Measurements from ENCODE around the gene RBM8A. TPM values are rescaled to one million over a fixed set of nuclear protein-coding genes. Genes with fewer than 3 reads are reported as not detected.

RBM8A gene
- total RNA-seq, result 100 to 1,000 TPM; 293 to 330 TPM

DNA sequence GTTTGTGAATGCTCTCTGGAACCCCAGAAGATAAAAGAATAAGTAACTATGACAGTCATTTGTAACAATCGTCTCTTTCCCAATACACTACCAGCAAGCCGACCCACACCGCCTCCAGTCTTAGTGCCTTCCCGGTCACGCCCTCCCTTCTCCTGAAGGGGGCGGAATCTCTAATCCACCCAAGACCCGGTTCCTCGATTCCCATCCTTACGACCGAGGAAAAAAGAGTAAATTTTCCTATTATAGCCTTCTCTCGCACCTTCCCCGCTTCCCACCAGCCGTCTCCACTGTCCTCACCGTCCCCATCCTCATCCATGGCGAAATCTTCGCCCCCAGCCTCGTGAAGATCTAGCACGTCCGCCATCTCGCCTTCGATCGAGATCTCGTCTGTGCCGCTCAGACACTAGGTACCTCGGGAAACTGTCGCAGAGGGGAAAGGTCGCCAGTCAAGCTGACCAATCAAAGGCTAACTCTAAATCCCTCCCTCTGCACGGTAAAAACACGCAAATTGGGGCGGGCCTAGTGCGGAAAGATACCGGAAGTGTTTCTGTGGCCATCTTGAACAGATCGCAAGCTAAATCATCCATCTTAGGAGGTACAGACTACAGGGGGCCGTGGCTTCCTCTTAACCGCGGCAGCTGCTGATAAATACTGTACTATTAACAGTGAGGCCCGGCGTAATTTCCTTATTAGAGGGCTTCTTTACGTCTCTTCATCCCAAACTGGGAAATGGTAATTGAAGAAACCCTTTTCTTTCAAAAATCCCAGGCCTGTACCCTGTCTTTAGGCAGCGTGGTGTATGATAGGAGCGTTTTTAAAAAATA lies at the start of gene RBM8A:
RBM8A (minus strand) TSS at position 422 of the 824 bp plus-strand sequence; CDS start at position 364, 58 bp downstream.
- no peaks in the 10 kb centered on the region for H3K27me3 Mint-ChIP-seq
- intact Hi-C loops (cut with DNase I, micrococcal nuclease), result loop anchor here (1.0 to 5.0 kb wide), 12 partner anchors 9 to 110 kb away; partner anchors contain the start of genes ANKRD34A (in 2 of the 2), PEX11B (in 2 of the 2), PIAS3 (in 2 of the 2) and POLR3GL (in 2 of the 2)
- H3K4me1 Mint-ChIP-seq, result peaks cover 28% of the 10 kb centered on the region
- H3K9me3 Mint-ChIP-seq (ENCODE audit: low read depth), result no peaks in the 10 kb centered on the region
- ATAC-seq (peak; percentile 97), DNase-seq (peak; percentile 96)
- H3K27ac Mint-ChIP-seq, result no peak within 1 kb of the TSS
- ChIA-PET CTCF (interaction anchor here (0.6 to 2.3 kb wide), 20 partner anchors 9 to 237 kb away, joined by 3 to 17 read pairs (median 4); partner anchors contain the start of genes ANKRD34A, ITGA10, LIX1L and PEX11B), POLR2A (interaction anchor here (0.8 to 5.3 kb wide), 13 partner anchors 9 to 124 kb away, joined by 3 to 43 read pairs (median 8); partner anchors contain the start of genes ANKRD34A, LIX1L, PEX11B and PIAS3)
- peaks cover 17% of the 10 kb centered on the region for H3K36me3 Mint-ChIP-seq (ENCODE audit: low read depth)
- H3K4me3 Mint-ChIP-seq, result no peak within 1 kb of the TSS

GRCh38 chr1:145977016-145977415 lies 49.7 kb upstream of the RBM8A start:
- no peaks in the 10 kb centered on the region for H3K9me3 Mint-ChIP-seq (ENCODE audit: low read depth)
- ATAC-seq, result no peak
- H3K27me3 Mint-ChIP-seq, result no peaks in the 10 kb centered on the region
- no peak overlapping the region for H3K4me3 Mint-ChIP-seq
- POLR2A ChIA-PET, result interaction anchor here (0.7 to 4.5 kb wide), 4 partner anchors 11 to 75 kb away, joined by 3 to 37 read pairs (median 4); partner anchors contain the start of genes ANKRD34A and POLR3GL
- CTCF ChIA-PET, result interaction anchor here (0.6 to 9.2 kb wide), 18 partner anchors 8 to 278 kb away, joined by 3 to 161 read pairs (median 6); partner anchors contain the start of genes ANKRD34A, ANKRD35, LIX1L and POLR3GL
- intact Hi-C loops (cut with DNase I, micrococcal nuclease), result loop anchor here (1.0 kb wide), 2 partner anchors 30 to 31 kb away; no protein-coding TSS in a partner anchor
- H3K4me1 Mint-ChIP-seq, result peaks cover 12% of the 10 kb centered on the region
- no peak for DNase-seq
- H3K36me3 Mint-ChIP-seq (ENCODE audit: low read depth), result no peaks in the 10 kb centered on the region
- H3K27ac Mint-ChIP-seq, result no peak overlapping the region

GRCh38 chr1:145975216-145975615 lies 47.9 kb upstream of the RBM8A start:
- Mint-ChIP-seq H3K4me3 (no peak overlapping the region), H3K27me3 (no peaks in the 10 kb centered on the region), H3K27ac (peak overlapping the region; percentile 63), H3K36me3 (ENCODE audit: low read depth) (no peaks in the 10 kb centered on the region), H3K4me1 (peaks cover 14% of the 10 kb centered on the region), H3K9me3 (ENCODE audit: low read depth) (no peaks in the 10 kb centered on the region)
- intact Hi-C loops (cut with DNase I, micrococcal nuclease), result no loop called here
- ChIA-PET POLR2A (no interaction called here), CTCF (interaction anchor here (1.1 kb wide), 1 partner anchor 38 kb away, joined by 3 read pairs; no protein-coding TSS in a partner anchor)
- DNase-seq (no peak), ATAC-seq (no peak)

- POLR2A ChIA-PET, result no interaction called here
These were observed 47.4 kb upstream of the RBM8A start for GRCh38 chr1:145974721-145975120.

GRCh38 chr1:145972580-145972979 lies 45.3 kb upstream of the RBM8A start:
- DNase-seq, result no peak
- H3K36me3 Mint-ChIP-seq (ENCODE audit: low read depth), result peaks cover 4% of the 10 kb centered on the region
- H3K4me1 Mint-ChIP-seq, result peaks cover 16% of the 10 kb centered on the region
- no peak overlapping the region for H3K27ac Mint-ChIP-seq
- ChIA-PET POLR2A (interaction anchor here (1.4 kb wide), 1 partner anchor 9 kb away, joined by 5 read pairs; the partner anchor contains the start of genes ANKRD34A and POLR3GL), CTCF (interaction anchor here (1.3 to 1.9 kb wide), 2 partner anchors 36 to 40 kb away, joined by 4 to 5 read pairs; no protein-coding TSS in a partner anchor)
- no peak for ATAC-seq
- H3K27me3 Mint-ChIP-seq, result no peaks in the 10 kb centered on the region
- no peak overlapping the region for H3K4me3 Mint-ChIP-seq
- peaks cover 3% of the 10 kb centered on the region for H3K9me3 Mint-ChIP-seq (ENCODE audit: low read depth)
- intact Hi-C loops (cut with DNase I, micrococcal nuclease), result no loop called here

More at GRCh38 chr1:145974721-145975120, 47.4 kb upstream of the RBM8A start:
- Mint-ChIP-seq H3K36me3 (ENCODE audit: low read depth) (no peaks in the 10 kb centered on the region), H3K27me3 (no peaks in the 10 kb centered on the region), H3K9me3 (ENCODE audit: low read depth) (no peaks in the 10 kb centered on the region), H3K27ac (peak overlapping the region; percentile 63), H3K4me1 (peaks cover 16% of the 10 kb centered on the region), H3K4me3 (no peak overlapping the region)
- no peak for ATAC-seq
- no peak for DNase-seq
- CTCF ChIA-PET, result no interaction called here
- intact Hi-C loops (cut with DNase I, micrococcal nuclease), result loop anchor here in 1 of 2 experiments (1.0 kb wide), 1 partner anchor 81 kb away; no protein-coding TSS in a partner anchor

GRCh38 chr1:145967288-145967687 lies 40.0 kb upstream of the RBM8A start:
- Mint-ChIP-seq H3K27ac (no peak overlapping the region), H3K4me1 (peaks cover 25% of the 10 kb centered on the region), H3K4me3 (no peak overlapping the region), H3K27me3 (no peaks in the 10 kb centered on the region), H3K36me3 (ENCODE audit: low read depth) (peaks cover 11% of the 10 kb centered on the region), H3K9me3 (ENCODE audit: low read depth) (peaks cover 10% of the 10 kb centered on the region)
- ChIA-PET POLR2A (interaction anchor here (0.5 to 0.6 kb wide), 2 partner anchors 29 to 44 kb away, joined by 4 to 5 read pairs; partner anchors contain the start of gene TXNIP), CTCF (interaction anchor here (0.8 to 6.1 kb wide), 5 partner anchors 10 to 30 kb away, joined by 3 to 46 read pairs (median 5); no protein-coding TSS in a partner anchor)
- intact Hi-C loops (cut with DNase I, micrococcal nuclease), result no loop called here
- DNase-seq, result no peak
- no peak for ATAC-seq

DNA sequence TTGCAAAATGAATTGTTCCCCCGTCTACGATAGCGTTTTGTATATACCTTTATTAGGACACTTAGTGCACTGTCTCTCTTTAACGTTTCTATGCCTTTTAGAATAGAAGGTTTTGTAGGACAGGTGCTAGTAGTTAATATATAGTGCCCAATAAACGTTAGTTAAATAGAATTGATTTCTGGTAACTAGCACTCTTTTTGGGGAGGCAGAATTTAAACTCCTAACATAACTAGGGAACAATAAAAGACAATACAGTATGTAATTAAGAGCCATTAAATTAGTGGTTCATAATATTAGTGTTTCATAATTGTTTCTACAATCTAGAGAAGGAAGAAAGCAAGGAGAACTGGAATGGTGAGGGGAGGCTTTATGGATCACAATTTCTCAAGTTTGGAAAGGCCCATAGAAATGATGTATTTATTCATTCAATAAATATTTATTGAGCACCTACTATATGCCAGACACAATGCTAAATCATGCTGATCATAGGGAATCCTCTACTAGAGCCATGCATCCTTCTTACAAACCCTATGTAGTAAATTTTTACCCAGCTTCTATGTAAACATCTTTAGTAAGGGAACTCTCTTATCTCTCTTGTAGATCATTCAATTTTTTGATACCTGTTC lies 37.9 kb upstream of the RBM8A start:
- Mint-ChIP-seq H3K4me3 (peak overlapping the region; percentile 85), H3K4me1 (peaks cover 27% of the 10 kb centered on the region), H3K36me3 (ENCODE audit: low read depth) (peaks cover 18% of the 10 kb centered on the region), H3K27ac (peak overlapping the region; percentile 87), H3K27me3 (no peaks in the 10 kb centered on the region), H3K9me3 (ENCODE audit: low read depth) (peaks cover 10% of the 10 kb centered on the region)
- ATAC-seq (no peak), DNase-seq (no peak)
- ChIA-PET POLR2A (interaction anchor here (0.6 to 4.7 kb wide), 12 partner anchors 8 to 139 kb away, joined by 3 to 38 read pairs (median 5); partner anchors contain the start of genes PIAS3, RBM8A and TXNIP), CTCF (interaction anchor here (0.6 to 6.1 kb wide), 17 partner anchors 8 to 120 kb away, joined by 3 to 46 read pairs (median 5); partner anchors contain the start of genes NUDT17, PIAS3, RBM8A and TXNIP)
- intact Hi-C loops (cut with DNase I, micrococcal nuclease), result loop anchor here (2.0 kb wide), 2 partner anchors 14 to 78 kb away; no protein-coding TSS in a partner anchor

GRCh38 chr1:145964328-145965118 lies 37.2 kb upstream of the RBM8A start, which contains the start of the genes ANKRD34A and POLR3GL:
ANKRD34A (minus strand) TSS chr1:145964575; CDS start chr1:145961759, 2,816 bp downstream.
POLR3GL (plus strand) TSS chr1:145964690; CDS start chr1:145974866, 10,176 bp downstream.
- Mint-ChIP-seq H3K36me3 (ENCODE audit: low read depth) (peaks cover 20% of the 10 kb centered on the region), H3K4me3 (peak within 1 kb of the TSS; percentile 85), H3K4me1 (peaks cover 30% of the 10 kb centered on the region), H3K9me3 (ENCODE audit: low read depth) (peaks cover 10% of the 10 kb centered on the region), H3K27me3 (no peaks in the 10 kb centered on the region), H3K27ac (peak within 1 kb of the TSS; percentile 87)
- peak; percentile 95 for DNase-seq
- POLR2A ChIA-PET, result interaction anchor here (0.6 to 4.7 kb wide), 17 partner anchors 8 to 139 kb away, joined by 3 to 38 read pairs (median 5); partner anchors contain the start of genes NUDT17, PIAS3, RBM8A and TXNIP
- intact Hi-C loops (cut with DNase I, micrococcal nuclease), result loop anchor here (1.0 to 5.0 kb wide), 11 partner anchors 8 to 105 kb away; partner anchors contain the start of genes PIAS3 (in 2 of the 2), RBM8A (in 2 of the 2), PEX11B (in 1 of the 2) and TXNIP (in 1 of the 2)
- ATAC-seq, result peak; percentile 88
- CTCF ChIA-PET, result interaction anchor here (0.7 to 6.1 kb wide), 23 partner anchors 8 to 119 kb away, joined by 3 to 46 read pairs (median 5); partner anchors contain the start of genes NUDT17, PIAS3, RBM8A and TXNIP

DNA sequence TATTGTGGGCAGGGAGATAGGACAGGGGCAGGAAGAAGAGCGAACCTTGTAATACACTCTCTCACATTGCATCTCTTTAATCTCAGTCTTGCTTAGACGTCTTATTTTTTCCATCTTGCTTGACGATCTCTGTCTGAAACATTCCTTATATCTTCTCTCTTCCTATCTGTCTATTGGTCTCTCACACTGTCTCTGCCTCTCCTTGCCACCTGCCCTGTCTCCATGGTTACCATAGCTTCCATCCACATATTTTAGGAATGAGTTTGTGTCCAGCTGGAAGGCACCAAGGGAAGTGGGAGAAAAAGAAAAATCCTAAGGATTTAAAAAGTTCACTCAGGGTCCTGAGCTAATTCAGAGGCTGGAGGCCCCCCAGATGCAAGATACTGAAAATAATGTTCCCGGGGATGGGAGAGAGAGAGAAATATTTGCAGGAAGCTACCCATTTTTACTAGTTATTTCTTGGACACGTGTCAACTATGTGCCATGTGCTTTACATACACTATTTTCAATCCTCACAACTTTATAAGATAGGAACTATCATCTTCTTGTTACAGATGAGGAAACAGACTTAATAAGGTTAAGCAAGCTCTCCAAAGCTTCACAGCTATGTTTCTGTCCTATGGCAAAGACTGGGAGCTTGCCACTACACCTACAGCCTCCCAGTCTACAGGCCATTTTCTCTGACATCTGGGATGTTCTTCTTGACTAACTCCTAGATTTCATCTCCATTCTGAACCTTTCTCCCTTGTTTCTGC lies 36.2 kb upstream of the RBM8A start:
- H3K27ac Mint-ChIP-seq, result peak overlapping the region; percentile 87
- H3K4me1 Mint-ChIP-seq, result peaks cover 39% of the 10 kb centered on the region
- POLR2A ChIA-PET, result interaction anchor here (0.6 to 4.7 kb wide), 13 partner anchors 10 to 136 kb away, joined by 3 to 38 read pairs (median 5); partner anchors contain the start of genes NUDT17, PIAS3, RBM8A and TXNIP
- intact Hi-C loops (cut with DNase I, micrococcal nuclease), result loop anchor here (1.0 to 5.0 kb wide), 11 partner anchors 7 to 104 kb away; partner anchors contain the start of genes PIAS3 (in 2 of the 2), RBM8A (in 2 of the 2), PEX11B (in 1 of the 2) and TXNIP (in 1 of the 2)
- no peak for DNase-seq
- CTCF ChIA-PET, result interaction anchor here (0.6 to 6.1 kb wide), 20 partner anchors 10 to 118 kb away, joined by 3 to 46 read pairs (median 5); partner anchors contain the start of genes NUDT17, RBM8A and TXNIP
- peaks cover 10% of the 10 kb centered on the region for H3K9me3 Mint-ChIP-seq (ENCODE audit: low read depth)
- peak overlapping the region; percentile 85 for H3K4me3 Mint-ChIP-seq
- peaks cover 20% of the 10 kb centered on the region for H3K36me3 Mint-ChIP-seq (ENCODE audit: low read depth)
- no peaks in the 10 kb centered on the region for H3K27me3 Mint-ChIP-seq
- ATAC-seq, result no peak

Data from activated CD4-positive, alpha-beta T cell treated with anti-CD3 and anti-CD28 coated beads for 36 hours (primary cell).